ENCODE data around the gene SPINT1.
"Not testable (repeated sequence)": the region's sequence is repeated elsewhere in the genome, so short reads cannot be mapped to it uniquely, and the experiment has no call there.

Gene SPINT1

GRCh38 chr15:40855706-40856234 lies 11.9 kb downstream of the SPINT1 start:
- DNase-seq, result peak in 3 of 10 donors; percentile 55 to 70 (median 61)
- intact Hi-C loops (cut with DNase I), result no loop called here

- intact Hi-C loops (cut with DNase I), result no loop called here
Measured at GRCh38 chr15:40856746-40857145, 12.9 kb downstream of the SPINT1 start.

GRCh38 chr15:40857601-40858341 lies 13.9 kb downstream of the SPINT1 start:
- peak; percentile 48 to 96 (median 76) for DNase-seq
- intact Hi-C loops (cut with DNase I), result no loop called here

More at GRCh38 chr15:40856746-40857145, 12.9 kb downstream of the SPINT1 start:
- peak in 3 of 10 donors; percentile 54 to 77 (median 75) for DNase-seq

GRCh38 chr15:40858706-40859105 lies 14.9 kb downstream of the SPINT1 start:
- DNase-seq, result peak in 3 of 10 donors; percentile 7 to 37 (median 13)
- intact Hi-C loops (cut with DNase I), result no loop called here

- DNase-seq, result peak in 8 of 10 donors; percentile 51 to 93 (median 65)
Measured at GRCh38 chr15:40859206-40859851, 15.5 kb downstream of the SPINT1 start.

GRCh38 chr15:40861147-40861546 lies 17.3 kb downstream of the SPINT1 start:
- intact Hi-C loops (cut with DNase I), result loop anchor here (2.0 kb wide), 1 partner anchor 32 kb away; no protein-coding TSS in a partner anchor

More at GRCh38 chr15:40859206-40859851, 15.5 kb downstream of the SPINT1 start:
- intact Hi-C loops (cut with DNase I), result no loop called here

DNA sequence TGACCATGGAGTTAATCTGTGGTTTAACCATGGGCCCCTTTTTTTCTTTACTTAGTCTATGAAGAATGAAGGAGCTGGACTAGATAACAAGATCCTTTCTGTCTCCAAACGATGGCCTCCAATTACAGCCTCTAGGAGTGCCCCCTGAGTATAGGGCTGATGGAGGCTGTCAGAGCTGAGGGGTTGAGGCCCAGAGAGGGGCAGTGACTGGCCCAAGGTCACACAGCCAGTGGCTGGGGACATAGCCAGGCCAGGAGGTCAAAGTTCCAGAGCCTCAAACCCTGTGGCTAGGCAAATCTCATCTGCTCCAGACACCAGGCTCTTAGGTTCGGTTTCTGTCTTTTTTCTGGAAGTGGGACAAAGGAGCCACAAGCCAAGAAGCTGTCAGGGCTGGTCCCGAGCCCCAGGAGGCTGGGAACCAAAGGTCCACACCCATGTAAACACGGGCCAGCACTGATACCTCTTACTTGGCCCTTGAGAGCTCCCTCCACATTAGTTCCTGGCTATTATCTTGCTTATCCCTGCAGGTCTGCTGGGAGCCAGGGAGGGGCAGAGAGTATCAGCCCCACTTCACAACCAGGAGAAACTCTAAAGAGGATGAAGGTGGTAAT lies 19.9 kb downstream of the SPINT1 start:
- peak in 1 of 10 donors; percentile 21 for DNase-seq
- intact Hi-C loops (cut with DNase I), result no loop called here

More at GRCh38 chr15:40861147-40861546, 17.3 kb downstream of the SPINT1 start:
- not testable (repeated sequence) for DNase-seq

DNA sequence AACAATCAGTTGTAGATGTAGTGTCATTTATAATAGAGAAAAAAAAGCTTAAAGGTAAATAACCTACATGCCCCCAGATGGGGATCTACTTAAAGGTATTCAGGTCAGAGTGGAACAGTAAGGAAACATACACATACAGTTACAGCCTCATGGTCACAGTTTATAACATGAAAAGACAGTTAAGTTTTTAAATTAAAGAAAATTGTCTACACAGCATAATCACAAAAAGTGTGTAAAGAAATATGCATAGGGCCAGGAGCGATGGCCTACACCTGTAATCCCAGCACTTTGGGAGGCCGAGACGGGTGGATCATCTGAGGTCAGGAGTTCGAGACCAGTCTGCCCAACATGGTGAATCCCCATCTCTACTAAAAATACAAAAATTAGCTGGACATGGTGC lies 23.4 kb downstream of the SPINT1 start:
- intact Hi-C loops (cut with DNase I), result no loop called here
- DNase-seq, result no peak

GRCh38 chr15:40869686-40870085 lies 25.8 kb downstream of the SPINT1 start:
- intact Hi-C loops (cut with DNase I), result no loop called here
- DNase-seq, result peak in 4 of 10 donors; percentile 28 to 81 (median 58)

GRCh38 chr15:40870716-40871115 lies 26.9 kb downstream of the SPINT1 start:
- intact Hi-C loops (cut with DNase I), result no loop called here
- peak in 2 of 10 donors; percentile 15 to 19 for DNase-seq

DNA sequence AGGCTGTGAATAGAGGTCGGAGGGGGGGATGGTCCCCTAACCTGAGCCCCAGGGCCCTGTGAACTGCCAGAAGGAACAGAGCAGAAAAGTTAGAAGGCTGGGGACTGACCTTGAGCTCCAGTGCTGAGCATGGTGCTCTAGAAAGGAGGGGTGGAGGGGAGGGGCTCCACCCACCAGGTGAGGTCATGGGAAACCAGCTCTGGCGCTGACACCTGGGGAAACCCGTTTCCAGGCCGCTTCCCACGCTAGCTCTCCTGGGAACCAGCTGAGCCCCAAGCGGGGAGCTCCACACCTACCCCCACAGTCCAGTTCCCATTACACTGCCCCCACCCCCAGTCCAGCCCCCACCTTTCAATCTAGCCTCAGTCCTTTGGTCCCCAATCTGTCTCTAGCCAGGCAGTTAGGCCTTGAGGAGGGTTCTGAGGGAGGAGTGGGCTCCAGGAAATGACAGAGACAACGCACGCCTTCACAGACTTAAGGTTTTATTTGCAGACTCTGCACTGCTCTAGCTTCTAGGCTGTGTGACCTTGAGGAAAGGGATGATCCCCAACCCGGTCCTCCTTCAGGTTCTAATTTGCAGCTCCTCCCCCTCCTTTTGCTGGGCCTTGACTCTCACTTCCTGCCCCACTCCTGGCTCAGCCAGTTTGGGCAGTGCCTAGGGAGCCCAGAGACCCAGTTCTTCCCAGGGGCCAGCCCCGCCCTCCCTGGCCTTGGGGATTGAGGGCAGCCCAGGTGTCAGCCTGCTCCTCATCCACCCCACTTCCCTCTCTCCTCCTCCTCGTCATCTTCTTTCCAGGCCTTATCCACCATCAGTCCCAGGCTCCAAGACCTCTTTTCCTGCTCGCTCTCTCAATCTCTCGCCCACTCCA lies 28.1 kb downstream of the SPINT1 start:
- intact Hi-C loops (cut with DNase I), result no loop called here
- peak in 2 of 10 donors; percentile 6 to 46 for DNase-seq

- peak in 3 of 10 donors; percentile 64 to 75 (median 67) for DNase-seq
- intact Hi-C loops (cut with DNase I), result no loop called here
Measured at GRCh38 chr15:40872791-40873693, 29.2 kb downstream of the SPINT1 start.

DNA sequence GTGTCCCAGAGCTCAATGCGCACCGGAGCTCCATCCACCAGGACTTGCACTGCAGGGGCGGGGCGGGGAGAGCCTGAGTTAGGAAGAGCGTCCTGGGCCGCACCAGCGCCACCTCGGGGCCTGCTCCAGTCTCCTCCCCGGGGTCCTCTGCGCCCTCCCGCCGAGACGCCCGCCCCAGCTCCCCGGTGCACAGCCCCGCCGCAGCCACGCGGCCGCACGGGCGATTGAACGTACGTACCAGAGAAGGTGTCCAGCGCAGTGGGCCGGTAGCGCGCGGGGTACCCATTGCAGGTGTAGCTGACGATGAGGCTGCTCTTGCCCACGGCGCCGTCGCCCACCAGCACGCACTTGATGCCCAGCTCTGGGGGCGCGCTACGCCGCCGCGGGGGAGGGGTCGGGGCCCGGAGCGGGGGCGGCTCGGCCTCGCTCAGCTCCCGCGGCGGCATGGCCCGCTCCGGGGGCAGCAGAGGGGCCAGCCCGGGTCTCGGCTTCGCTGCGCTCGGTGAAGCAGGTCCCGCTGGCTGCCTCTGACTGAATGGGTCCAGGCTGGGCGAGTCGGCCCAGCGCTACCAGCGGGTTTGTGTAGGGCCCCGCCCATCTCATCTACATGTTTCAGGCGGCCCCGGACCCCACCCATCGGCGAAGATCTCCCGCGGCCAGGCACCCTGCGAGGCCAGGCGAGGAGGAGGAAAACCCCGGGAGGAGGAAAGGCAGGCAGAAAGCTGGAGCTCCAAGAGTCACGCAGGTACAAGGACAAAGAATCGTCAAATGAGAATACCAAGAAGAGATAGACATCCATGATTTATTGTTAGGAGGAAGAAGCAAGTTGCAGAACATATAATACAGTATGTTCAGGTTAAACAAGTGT lies 30.1 kb downstream of the SPINT1 start, which contains the start of gene RHOV:
Gene RHOV (minus strand): TSS at position 541 of the 868 bp plus-strand sequence. CDS start 95 bp downstream, at position 446.
- peak in 9 of 10 donors; percentile 39 to 95 (median 70) for DNase-seq
- intact Hi-C loops (cut with DNase I), result no loop called here

DNA sequence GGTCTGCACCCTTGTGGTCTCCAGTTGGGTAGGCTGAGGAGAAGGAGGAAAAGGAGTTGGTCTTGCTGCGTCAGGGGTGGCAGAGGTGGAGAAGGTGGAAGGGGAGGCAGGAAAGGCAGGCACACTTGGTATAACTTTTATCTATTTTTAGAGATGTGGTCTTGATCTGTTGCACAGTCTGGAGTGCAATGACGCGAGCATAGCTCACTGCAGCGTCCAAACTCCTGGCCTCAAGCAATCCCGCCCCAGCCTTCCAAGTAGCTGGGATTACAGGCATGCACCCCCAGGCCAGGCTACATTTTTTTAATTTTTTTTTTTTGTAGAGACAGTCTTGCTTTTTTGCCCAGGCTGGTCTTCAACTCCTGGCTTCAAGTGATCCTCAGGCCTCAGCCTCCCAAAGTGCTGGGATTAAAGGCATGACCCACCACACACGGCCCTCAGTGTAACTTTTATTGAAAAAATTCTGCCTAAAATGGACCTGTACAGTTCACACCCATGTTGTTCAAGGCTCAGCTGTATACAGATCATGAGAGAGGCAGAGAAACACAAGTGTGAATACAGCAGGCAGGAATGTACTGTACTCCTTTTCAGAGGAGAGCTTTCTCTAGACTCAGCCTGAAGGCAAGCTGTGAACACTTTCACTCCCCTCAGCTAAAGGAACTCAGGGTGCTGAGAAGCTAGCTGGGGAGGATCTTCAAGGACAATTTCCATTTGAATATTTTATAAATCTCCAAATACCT lies 32.3 kb downstream of the SPINT1 start:
- intact Hi-C loops (cut with DNase I), result no loop called here

GRCh38 chr15:40877694-40878093 lies 33.8 kb downstream of the SPINT1 start:
- intact Hi-C loops (cut with DNase I), result no loop called here
- no peak for DNase-seq

More for the DNA sequence above, 32.3 kb downstream of the SPINT1 start:
- DNase-seq, result peak in 1 of 10 donors; percentile 12

DNA sequence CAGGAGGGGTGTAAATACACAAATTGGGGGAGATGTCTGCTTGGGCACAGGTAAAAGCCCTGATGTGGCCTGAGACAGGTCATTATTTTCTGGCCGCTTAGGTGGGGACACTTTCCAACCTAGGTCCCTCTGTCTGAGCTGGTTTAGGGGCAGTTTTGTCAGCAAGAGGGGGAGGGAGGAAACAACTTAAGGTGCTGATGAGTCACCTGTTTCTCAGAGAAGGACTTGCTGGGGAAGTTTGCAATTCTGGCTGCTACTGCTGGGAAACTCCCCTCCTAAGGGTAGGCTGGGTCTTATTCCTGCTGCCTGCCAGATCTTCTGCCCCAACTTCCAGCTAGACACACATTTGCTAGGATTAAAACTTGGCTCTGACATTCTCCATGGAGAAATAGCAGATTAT lies 34.9 kb downstream of the SPINT1 start:
- intact Hi-C loops (cut with DNase I), result no loop called here
- DNase-seq, result peak in 1 of 10 donors; percentile 2

- intact Hi-C loops (cut with DNase I), result no loop called here
- no peak for DNase-seq
Measured at GRCh38 chr15:40879609-40880008, 35.8 kb downstream of the SPINT1 start.

Measured in posterior cingulate gyrus (tissue), 11 donors.